NCI-H2081 treated with DMSO at 0.1 percent for 48 hours (cell line): ENCODE results near the gene UVSSA.

Experiments used
- DNase-seq: peaks from one replicate; lab custom pipeline; 2025; lab: John Stamatoyannopoulos, UW

Gene UVSSA

GRCh38 chr4:1409079-1409478, 62.1 kb downstream of the UVSSA start:
- DNase-seq, result no peak

- DNase-seq, result no peak
Measured at GRCh38 chr4:1409491-1410425, 62.8 kb downstream of the UVSSA start.

- no peak for DNase-seq
Measured at GRCh38 chr4:1410491-1411325, 63.7 kb downstream of the UVSSA start.

GRCh38 chr4:1411436-1412375, 64.7 kb downstream of the UVSSA start:
- DNase-seq, result no peak

- no peak for DNase-seq
Measured at GRCh38 chr4:1412376-1413203, 65.6 kb downstream of the UVSSA start.

GRCh38 chr4:1413204-1413663, 66.2 kb downstream of the UVSSA start:
- DNase-seq, result no peak

- no peak for DNase-seq
Measured at GRCh38 chr4:1413687-1414479, 66.9 kb downstream of the UVSSA start.

GRCh38 chr4:1414831-1415680, 68.0 kb downstream of the UVSSA start:
- no peak for DNase-seq

GRCh38 chr4:1415681-1415981, 68.6 kb downstream of the UVSSA start:
- no peak for DNase-seq

- no peak for DNase-seq
Measured at GRCh38 chr4:1416051-1416947, 69.3 kb downstream of the UVSSA start.

- DNase-seq, result no peak
Measured at GRCh38 chr4:1416948-1417260, 69.9 kb downstream of the UVSSA start.

GRCh38 chr4:1417522-1418390, 70.7 kb downstream of the UVSSA start:
- no peak for DNase-seq

- DNase-seq, result no peak
Measured at GRCh38 chr4:1418494-1419285, 71.7 kb downstream of the UVSSA start.

GRCh38 chr4:1419708-1420107, 72.7 kb downstream of the UVSSA start:
- no peak for DNase-seq

- DNase-seq, result no peak
Measured at GRCh38 chr4:1421657-1422056, 74.6 kb downstream of the UVSSA start.

- DNase-seq, result no peak
Measured at GRCh38 chr4:1427010-1427409, 80.0 kb downstream of the UVSSA start.
